SK-N-MC (cell line): Measurements from ENCODE around the gene AGTPBP1.

Source experiments
- EZH2 ChIP-seq: fragments of 200-600 bp; sonication (generic); IDR thresholded peaks from one replicate; pipeline ENCODE4 v1.6.1; 2017; ENCODE audit warnings: antibody characterized with exemption
- POLR2AphosphoS5 ChIP-seq: IDR thresholded peaks from 2 replicates; pipeline ENCODE4 v1.6.1; 2012; ENCODE audit warnings: mild to moderate bottlenecking, low read depth, low read length, borderline replicate concordance

DNA sequence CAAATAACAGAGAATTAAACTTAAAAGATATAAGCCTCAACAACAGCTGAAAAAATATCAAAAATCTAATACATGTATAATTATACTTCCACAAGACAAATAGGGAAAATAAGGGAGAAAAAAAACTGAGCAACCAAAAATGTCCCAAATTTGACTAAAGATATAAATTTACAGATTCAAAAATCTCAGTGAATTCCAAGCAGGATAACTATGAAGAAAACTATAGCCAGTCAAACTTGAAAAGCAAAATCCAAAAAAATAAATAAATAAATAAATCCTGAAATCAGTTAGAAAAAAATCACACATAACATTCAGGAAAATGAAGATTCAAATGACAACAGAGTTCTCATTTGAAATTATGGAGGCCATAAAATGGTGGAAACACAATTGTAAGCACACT, 56.7 kb downstream of the AGTPBP1 start:
- no peak for TF ChIP-seq POLR2AphosphoS5
- TF ChIP-seq EZH2 = no peak
